ENCODE measurements around the gene C6orf136.
"Not testable (repeated sequence)": the region's sequence is repeated elsewhere in the genome, so short reads cannot be mapped to it uniquely, and the experiment has no call there.

The C6orf136 gene

GRCh38 chr6:30664994-30665767 is 18.2 kb downstream of the C6orf136 start:
- Histone ChIP-seq H3K9me3 (ENCODE audit: control insufficient read depth in 1 of 2, low read length in 2 of 2) (no peaks in the 10 kb centered on the region), H3K27ac (ENCODE audit: low read depth, low read length) (no peak overlapping the region), H3K9ac (ENCODE audit: low read depth in 1 of 2, low read length in 2 of 2) (no peak overlapping the region), H3K27me3 (ENCODE audit: control insufficient read depth in 1 of 2, insufficient read depth in 2 of 2, low read length in 2 of 2) (no peaks in the 10 kb centered on the region), H3K36me3 (ENCODE audit: control insufficient read depth in 1 of 2, insufficient read depth in 2 of 2, low read length in 2 of 2) (peaks cover 42 to 81% of the 10 kb centered on the region in 2 donors), H3K4me3 (ENCODE audit: low read depth in 1 of 2, low read length in 2 of 2) (no peak overlapping the region), H3K4me1 (ENCODE audit: control insufficient read depth in 1 of 2, insufficient read depth in 2 of 2, low read length in 2 of 2) (no peaks in the 10 kb centered on the region)

- not testable (repeated sequence) for H3K9ac ChIP-seq (ENCODE audit: low read depth in 1 of 2, low read length in 2 of 2); H3K4me1 ChIP-seq (ENCODE audit: control insufficient read depth in 1 of 2, insufficient read depth in 2 of 2, low read length in 2 of 2); H3K27ac ChIP-seq (ENCODE audit: low read depth, low read length); H3K4me3 ChIP-seq (ENCODE audit: low read depth in 1 of 2, low read length in 2 of 2); H3K9me3 ChIP-seq (ENCODE audit: control insufficient read depth in 1 of 2, low read length in 2 of 2); H3K27me3 ChIP-seq (ENCODE audit: control insufficient read depth in 1 of 2, insufficient read depth in 2 of 2, low read length in 2 of 2)
- peaks cover 50 to 85% of the 10 kb centered on the region in 2 donors for H3K36me3 ChIP-seq (ENCODE audit: control insufficient read depth in 1 of 2, insufficient read depth in 2 of 2, low read length in 2 of 2)
These were observed 19.4 kb downstream of the C6orf136 start for GRCh38 chr6:30666300-30666699.

- Histone ChIP-seq H3K27ac (ENCODE audit: low read depth, low read length) (no peak overlapping the region), H3K36me3 (ENCODE audit: control insufficient read depth in 1 of 2, insufficient read depth in 2 of 2, low read length in 2 of 2) (peaks cover 21 to 42% of the 10 kb centered on the region in 2 donors), H3K27me3 (ENCODE audit: control insufficient read depth in 1 of 2, insufficient read depth in 2 of 2, low read length in 2 of 2) (no peaks in the 10 kb centered on the region), H3K4me1 (ENCODE audit: control insufficient read depth in 1 of 2, insufficient read depth in 2 of 2, low read length in 2 of 2) (peaks cover 11 to 16% of the 10 kb centered on the region in 2 donors), H3K9ac (ENCODE audit: low read depth in 1 of 2, low read length in 2 of 2) (no peak overlapping the region), H3K9me3 (ENCODE audit: control insufficient read depth in 1 of 2, low read length in 2 of 2) (no peaks in the 10 kb centered on the region), H3K4me3 (ENCODE audit: low read depth in 1 of 2, low read length in 2 of 2) (no peak overlapping the region)
These were observed 24.0 kb downstream of the C6orf136 start for GRCh38 chr6:30670760-30671527.

- no peaks in the 10 kb centered on the region for H3K9me3 ChIP-seq (ENCODE audit: control insufficient read depth in 1 of 2, low read length in 2 of 2)
- H3K9ac ChIP-seq (ENCODE audit: low read depth in 1 of 2, low read length in 2 of 2) = peak within 1 kb of the TSS; percentile 90 to 94
- H3K4me3 ChIP-seq (ENCODE audit: low read depth in 1 of 2, low read length in 2 of 2) = peak within 1 kb of the TSS; percentile 97 to 98
- no peaks in the 10 kb centered on the region for H3K27me3 ChIP-seq (ENCODE audit: control insufficient read depth in 1 of 2, insufficient read depth in 2 of 2, low read length in 2 of 2)
- peak within 1 kb of the TSS; percentile 75 for H3K27ac ChIP-seq (ENCODE audit: low read depth, low read length)
- peaks cover 12 to 41% of the 10 kb centered on the region in 2 donors for H3K36me3 ChIP-seq (ENCODE audit: control insufficient read depth in 1 of 2, insufficient read depth in 2 of 2, low read length in 2 of 2)
- peaks cover 11 to 22% of the 10 kb centered on the region in 2 donors for H3K4me1 ChIP-seq (ENCODE audit: control insufficient read depth in 1 of 2, insufficient read depth in 2 of 2, low read length in 2 of 2)
These were observed 25.7 kb downstream of the C6orf136 start, which contains the start of gene DHX16 for GRCh38 chr6:30672445-30673253. Gene DHX16, minus strand, starts transcription at chr6:30673006. Its CDS starts 165 bp downstream, at chr6:30672841.

DNA sequence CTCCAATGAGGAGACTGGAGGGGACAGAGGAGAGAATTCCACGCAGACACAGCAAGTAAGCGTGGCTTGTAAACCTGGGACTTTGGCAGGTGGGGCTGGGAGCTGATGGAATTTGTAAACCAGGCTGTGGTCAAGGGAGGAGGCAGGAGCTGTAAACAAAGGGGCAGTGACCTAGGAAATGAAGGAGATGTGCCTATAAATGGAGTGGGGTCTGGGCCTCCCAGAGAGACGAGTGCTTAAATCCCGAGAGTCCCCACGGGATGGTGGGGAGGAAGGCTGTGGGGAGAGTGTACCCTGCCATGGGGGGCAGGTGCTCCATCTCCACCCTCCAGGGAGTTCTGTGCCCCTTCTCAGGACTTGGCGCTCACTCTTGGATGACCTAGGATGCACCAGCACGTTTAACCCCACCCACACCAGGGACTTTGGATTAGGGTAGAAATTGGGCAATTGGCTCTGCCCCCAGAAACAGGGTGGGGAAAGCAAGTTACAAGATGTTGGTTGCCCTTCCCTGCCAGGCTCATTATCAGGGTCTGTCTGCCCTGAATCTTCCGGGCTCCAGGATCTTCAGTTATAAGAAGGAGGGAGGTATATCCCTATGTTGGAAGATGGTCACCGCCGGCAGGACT is 29.8 kb downstream of the C6orf136 start:
- Histone ChIP-seq H3K27me3 (ENCODE audit: control insufficient read depth in 1 of 2, insufficient read depth in 2 of 2, low read length in 2 of 2) (no peaks in the 10 kb centered on the region), H3K9me3 (ENCODE audit: control insufficient read depth in 1 of 2, low read length in 2 of 2) (no peaks in the 10 kb centered on the region), H3K4me3 (ENCODE audit: low read depth in 1 of 2, low read length in 2 of 2) (no peak overlapping the region), H3K36me3 (ENCODE audit: control insufficient read depth in 1 of 2, insufficient read depth in 2 of 2, low read length in 2 of 2) (peaks cover 3 to 17% of the 10 kb centered on the region in 2 donors), H3K4me1 (ENCODE audit: control insufficient read depth in 1 of 2, insufficient read depth in 2 of 2, low read length in 2 of 2) (peaks cover 21 to 33% of the 10 kb centered on the region in 2 donors), H3K9ac (ENCODE audit: low read depth in 1 of 2, low read length in 2 of 2) (no peak overlapping the region), H3K27ac (ENCODE audit: low read depth, low read length) (no peak overlapping the region)

- H3K27ac ChIP-seq (ENCODE audit: low read depth, low read length) = no peak overlapping the region
- H3K4me1 ChIP-seq (ENCODE audit: control insufficient read depth in 1 of 2, insufficient read depth in 2 of 2, low read length in 2 of 2) = peaks cover 20 to 29% of the 10 kb centered on the region in 2 donors
- peaks cover 3 to 17% of the 10 kb centered on the region in 2 donors for H3K36me3 ChIP-seq (ENCODE audit: control insufficient read depth in 1 of 2, insufficient read depth in 2 of 2, low read length in 2 of 2)
These were observed 32.2 kb downstream of the C6orf136 start for GRCh38 chr6:30678964-30679726.

DNA sequence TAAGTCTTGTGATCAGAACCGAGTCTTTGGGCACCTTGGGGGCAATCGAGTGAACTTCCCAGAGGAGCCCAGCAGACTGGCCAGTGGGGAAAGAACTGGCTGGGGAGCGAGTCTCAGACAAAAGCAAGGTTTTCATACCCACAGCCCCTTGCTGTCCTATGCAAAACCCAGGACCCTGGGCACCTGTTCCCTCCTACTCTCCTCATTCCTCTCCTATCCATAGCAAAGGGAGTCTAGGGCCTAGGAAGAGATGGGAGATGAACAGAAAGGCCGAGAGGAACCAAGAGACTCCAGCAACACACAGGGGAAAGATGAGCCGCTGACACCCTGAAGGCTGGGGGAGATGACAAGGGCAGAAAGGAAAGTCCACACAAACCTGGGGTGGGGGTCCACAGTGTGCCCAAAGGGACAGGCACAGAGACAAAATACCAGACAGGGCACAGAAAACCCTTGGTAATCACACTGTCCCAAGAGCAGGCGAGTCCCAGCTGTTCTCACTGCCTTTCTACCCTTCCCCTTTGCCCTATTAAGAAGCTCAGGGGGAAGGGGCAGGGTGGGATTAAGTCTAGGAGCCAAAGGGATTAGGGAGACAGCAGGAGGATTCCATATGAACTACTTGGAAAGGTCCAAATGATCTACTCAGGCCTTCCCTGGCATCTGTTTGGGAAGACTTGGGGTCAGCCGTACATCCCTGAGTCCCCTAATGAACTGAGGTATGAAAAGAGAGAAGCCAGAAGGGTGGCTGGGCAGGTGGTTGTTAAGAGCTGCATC is 33.0 kb downstream of the C6orf136 start:
- Histone ChIP-seq H3K36me3 (ENCODE audit: control insufficient read depth in 1 of 2, insufficient read depth in 2 of 2, low read length in 2 of 2) (peaks cover 3 to 17% of the 10 kb centered on the region in 2 donors), H3K9ac (ENCODE audit: low read depth in 1 of 2, low read length in 2 of 2) (peak overlapping the region; percentile 41 to 54), H3K9me3 (ENCODE audit: control insufficient read depth in 1 of 2, low read length in 2 of 2) (no peaks in the 10 kb centered on the region), H3K4me3 (ENCODE audit: low read depth in 1 of 2, low read length in 2 of 2) (peak overlapping the region; percentile 51 to 58), H3K27ac (ENCODE audit: low read depth, low read length) (no peak overlapping the region), H3K27me3 (ENCODE audit: control insufficient read depth in 1 of 2, insufficient read depth in 2 of 2, low read length in 2 of 2) (no peaks in the 10 kb centered on the region), H3K4me1 (ENCODE audit: control insufficient read depth in 1 of 2, insufficient read depth in 2 of 2, low read length in 2 of 2) (peaks cover 20 to 29% of the 10 kb centered on the region in 2 donors)

More at GRCh38 chr6:30678964-30679726, 32.2 kb downstream of the C6orf136 start:
- Histone ChIP-seq H3K9me3 (ENCODE audit: control insufficient read depth in 1 of 2, low read length in 2 of 2) (no peaks in the 10 kb centered on the region), H3K4me3 (ENCODE audit: low read depth in 1 of 2, low read length in 2 of 2) (peak overlapping the region; percentile 51 to 58), H3K9ac (ENCODE audit: low read depth in 1 of 2, low read length in 2 of 2) (peak overlapping the region; percentile 41 to 54), H3K27me3 (ENCODE audit: control insufficient read depth in 1 of 2, insufficient read depth in 2 of 2, low read length in 2 of 2) (no peaks in the 10 kb centered on the region)

- Histone ChIP-seq H3K4me3 (ENCODE audit: low read depth in 1 of 2, low read length in 2 of 2) (peak overlapping the region; percentile 85 to 92), H3K27ac (ENCODE audit: low read depth, low read length) (peak overlapping the region; percentile 85), H3K9me3 (ENCODE audit: control insufficient read depth in 1 of 2, low read length in 2 of 2) (no peaks in the 10 kb centered on the region), H3K27me3 (ENCODE audit: control insufficient read depth in 1 of 2, insufficient read depth in 2 of 2, low read length in 2 of 2) (no peaks in the 10 kb centered on the region), H3K9ac (ENCODE audit: low read depth in 1 of 2, low read length in 2 of 2) (peak overlapping the region; percentile 32 to 72), H3K4me1 (ENCODE audit: control insufficient read depth in 1 of 2, insufficient read depth in 2 of 2, low read length in 2 of 2) (peaks cover 24 to 39% of the 10 kb centered on the region in 2 donors), H3K36me3 (ENCODE audit: control insufficient read depth in 1 of 2, insufficient read depth in 2 of 2, low read length in 2 of 2) (peaks cover 3 to 12% of the 10 kb centered on the region in 2 donors)
These were observed 34.8 kb downstream of the C6orf136 start for GRCh38 chr6:30681766-30682142.
